ENCODE data around the gene GRM5.

Gene GRM5

GRCh38 chr11:88849368-88849767, 216.4 kb downstream of the GRM5 start:
- TF ChIP-seq TAF1 (IDR thresholded peaks at IDR 0.05; ENCODE audit: borderline replicate concordance, insufficient read depth, low read length) (no peak), FOXP2 (optimal IDR thresholded peaks at IDR 0.05; ENCODE audit: borderline replicate concordance, extremely low read depth, extremely low read length, insufficient read depth) (no peak), POLR2AphosphoS5 (IDR thresholded peaks at IDR 0.05; ENCODE audit: low read depth, low read length) (no peak), SIN3A (IDR thresholded peaks at IDR 0.05; ENCODE audit: borderline replicate concordance, insufficient read depth, low read length) (no peak)
- TF ChIP-seq, protein P1, sequence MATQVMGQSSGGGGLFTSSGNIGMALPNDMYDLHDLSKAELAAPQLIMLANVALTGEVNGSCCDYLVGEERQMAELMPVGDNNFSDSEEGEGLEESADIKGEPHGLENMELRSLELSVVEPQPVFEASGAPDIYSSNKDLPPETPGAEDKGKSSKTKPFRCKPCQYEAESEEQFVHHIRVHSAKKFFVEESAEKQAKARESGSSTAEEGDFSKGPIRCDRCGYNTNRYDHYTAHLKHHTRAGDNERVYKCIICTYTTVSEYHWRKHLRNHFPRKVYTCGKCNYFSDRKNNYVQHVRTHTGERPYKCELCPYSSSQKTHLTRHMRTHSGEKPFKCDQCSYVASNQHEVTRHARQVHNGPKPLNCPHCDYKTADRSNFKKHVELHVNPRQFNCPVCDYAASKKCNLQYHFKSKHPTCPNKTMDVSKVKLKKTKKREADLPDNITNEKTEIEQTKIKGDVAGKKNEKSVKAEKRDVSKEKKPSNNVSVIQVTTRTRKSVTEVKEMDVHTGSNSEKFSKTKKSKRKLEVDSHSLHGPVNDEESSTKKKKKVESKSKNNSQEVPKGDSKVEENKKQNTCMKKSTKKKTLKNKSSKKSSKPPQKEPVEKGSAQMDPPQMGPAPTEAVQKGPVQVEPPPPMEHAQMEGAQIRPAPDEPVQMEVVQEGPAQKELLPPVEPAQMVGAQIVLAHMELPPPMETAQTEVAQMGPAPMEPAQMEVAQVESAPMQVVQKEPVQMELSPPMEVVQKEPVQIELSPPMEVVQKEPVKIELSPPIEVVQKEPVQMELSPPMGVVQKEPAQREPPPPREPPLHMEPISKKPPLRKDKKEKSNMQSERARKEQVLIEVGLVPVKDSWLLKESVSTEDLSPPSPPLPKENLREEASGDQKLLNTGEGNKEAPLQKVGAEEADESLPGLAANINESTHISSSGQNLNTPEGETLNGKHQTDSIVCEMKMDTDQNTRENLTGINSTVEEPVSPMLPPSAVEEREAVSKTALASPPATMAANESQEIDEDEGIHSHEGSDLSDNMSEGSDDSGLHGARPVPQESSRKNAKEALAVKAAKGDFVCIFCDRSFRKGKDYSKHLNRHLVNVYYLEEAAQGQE (IDR thresholded peaks at IDR 0.05; ENCODE audit: insufficient read depth in 1 of 2, low read depth in 2 of 2, low read length in 2 of 2), result no peak

DNA sequence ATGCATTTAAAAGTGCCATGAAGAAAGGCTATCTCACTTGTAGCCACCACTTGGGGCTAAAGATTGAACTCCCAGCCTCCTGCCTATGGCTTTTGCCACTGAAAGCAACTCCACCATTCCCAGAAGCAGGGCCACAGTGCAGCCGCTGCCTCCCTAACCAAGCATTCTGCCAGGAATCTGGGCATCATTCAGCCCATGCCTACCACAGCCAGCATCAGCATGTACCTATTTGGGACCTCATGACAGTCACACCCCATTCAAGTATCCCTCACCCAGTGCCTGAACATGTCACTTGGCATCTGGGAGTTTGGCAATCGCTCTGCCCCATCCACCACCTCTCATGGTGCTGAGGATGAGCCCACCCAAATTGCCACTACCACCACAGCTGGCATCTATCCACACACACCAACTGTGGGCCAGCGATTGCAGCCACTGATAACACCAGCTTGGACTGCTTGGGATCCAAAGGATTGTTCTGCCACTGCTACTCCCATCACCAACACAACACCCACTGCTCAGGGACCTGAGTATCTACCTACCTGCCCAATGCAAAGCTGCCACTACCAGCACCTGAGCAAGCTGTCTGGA, 234.4 kb downstream of the GRM5 start:
- TF ChIP-seq, protein P1 (IDR thresholded peaks at IDR 0.05; ENCODE audit: insufficient read depth in 1 of 2, low read depth in 2 of 2, low read length in 2 of 2), result no peak
- TF ChIP-seq POLR2AphosphoS5 (IDR thresholded peaks at IDR 0.05; ENCODE audit: low read depth, low read length) (no peak), TAF1 (IDR thresholded peaks at IDR 0.05; ENCODE audit: borderline replicate concordance, insufficient read depth, low read length) (no peak), SIN3A (IDR thresholded peaks at IDR 0.05; ENCODE audit: borderline replicate concordance, insufficient read depth, low read length) (no peak), FOXP2 (optimal IDR thresholded peaks at IDR 0.05; ENCODE audit: borderline replicate concordance, extremely low read depth, extremely low read length, insufficient read depth) (no peak)

DNA sequence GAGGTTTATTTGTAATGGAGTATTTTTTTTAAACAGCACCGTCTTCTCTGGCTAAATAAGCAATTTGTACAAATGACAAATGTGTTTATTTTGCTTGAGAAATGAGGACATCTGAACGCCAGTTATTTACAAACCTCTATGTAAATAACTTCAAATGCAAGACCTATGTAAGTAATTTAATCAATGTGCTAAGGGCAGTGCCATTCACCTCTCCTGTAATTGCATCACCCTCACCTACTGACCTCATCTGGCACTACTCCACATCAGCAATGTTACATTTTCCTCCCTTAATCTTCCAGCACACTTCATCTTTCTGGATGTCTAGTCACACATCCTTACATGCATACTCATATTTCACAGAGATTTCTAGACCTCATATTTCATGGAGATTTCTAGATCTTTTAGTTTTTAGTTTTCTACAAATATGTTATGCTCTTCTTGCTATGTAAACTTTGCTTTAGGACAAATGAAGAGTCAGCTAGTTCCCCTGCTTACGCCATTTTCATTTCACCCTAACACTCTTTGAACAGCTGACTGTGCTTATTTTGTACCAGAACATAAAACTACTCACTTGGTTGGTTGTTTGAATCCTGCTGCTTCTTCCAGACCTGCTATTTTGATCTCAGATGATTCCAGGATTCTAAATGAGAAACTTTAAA, 238.6 kb downstream of the GRM5 start:
- TF ChIP-seq TAF1 (IDR thresholded peaks at IDR 0.05; ENCODE audit: borderline replicate concordance, insufficient read depth, low read length) (no peak), FOXP2 (optimal IDR thresholded peaks at IDR 0.05; ENCODE audit: borderline replicate concordance, extremely low read depth, extremely low read length, insufficient read depth) (no peak), POLR2AphosphoS5 (IDR thresholded peaks at IDR 0.05; ENCODE audit: low read depth, low read length) (no peak), SIN3A (IDR thresholded peaks at IDR 0.05; ENCODE audit: borderline replicate concordance, insufficient read depth, low read length) (no peak)
- TF ChIP-seq, protein P1 (IDR thresholded peaks at IDR 0.05; ENCODE audit: insufficient read depth in 1 of 2, low read depth in 2 of 2, low read length in 2 of 2), result no peak

- TF ChIP-seq, protein P1 (IDR thresholded peaks at IDR 0.05; ENCODE audit: insufficient read depth in 1 of 2, low read depth in 2 of 2, low read length in 2 of 2), result no peak
- TF ChIP-seq POLR2AphosphoS5 (IDR thresholded peaks at IDR 0.05; ENCODE audit: low read depth, low read length) (no peak), SIN3A (IDR thresholded peaks at IDR 0.05; ENCODE audit: borderline replicate concordance, insufficient read depth, low read length) (no peak), FOXP2 (optimal IDR thresholded peaks at IDR 0.05; ENCODE audit: borderline replicate concordance, extremely low read depth, extremely low read length, insufficient read depth) (no peak), TAF1 (IDR thresholded peaks at IDR 0.05; ENCODE audit: borderline replicate concordance, insufficient read depth, low read length) (no peak)
Observed at GRCh38 chr11:88819616-88820015, 246.2 kb downstream of the GRM5 start.
